DND-41 (cell line): Measurements from ENCODE around the gene CELF5.

Experiments used
- ATAC-seq: fragments of 200-7000 bp; cut with Tn5 transposase; 3 replicates; pipeline ENCODE4 v1.9.1; 2021; ENCODE audit warnings: low read depth; ENCODE audit not compliant: insufficient read depth
- DNase-seq: peaks from one replicate; pipeline ENCODE4 v3.0.0-alpha.2; 2020
- H2AFZ ChIP-seq: 2 replicates; pipeline ENCODE4 v1.6.0; 2012; ENCODE audit warnings: low read depth, low read length
- H3K27ac ChIP-seq: 2 replicates; pipeline ENCODE4 v1.5.1; 2012; ENCODE audit warnings: low read length, inconsistent platforms
- H3K27me3 ChIP-seq: fragments of 200-600 bp; sonication (generic); 2 replicates; pipeline ENCODE4 v1.6.0; 2012; ENCODE audit warnings: low read length, mild to moderate bottlenecking, inconsistent platforms; ENCODE audit not compliant: insufficient read depth, poor library complexity
- H3K36me3 ChIP-seq: 2 replicates; pipeline ENCODE4 v1.5.1; 2012; ENCODE audit warnings: low read length, inconsistent platforms; ENCODE audit not compliant: insufficient read depth
- H3K4me1 ChIP-seq: 2 replicates; pipeline ENCODE4 v1.5.1; 2012; ENCODE audit warnings: mild to moderate bottlenecking, low read length; ENCODE audit not compliant: insufficient read depth
- H3K4me2 ChIP-seq: 2 replicates; pipeline ENCODE4 v1.6.0; 2012; ENCODE audit warnings: mild to moderate bottlenecking, moderate library complexity, low read length, inconsistent platforms; ENCODE audit not compliant: insufficient read depth
- H3K4me3 ChIP-seq, 2 experiments: fragments of 200-600 bp in 1 of 2; shearing (Covaris generic) in 1 of 2; 2 replicates each; pipeline ENCODE4 v1.5.1; 2012 to 2016; ENCODE audit warnings: inconsistent platforms in 2 of 2, low read length in 2 of 2, mild to moderate bottlenecking in 2 of 2, low read depth in 1 of 2, moderate library complexity in 1 of 2
- H3K79me2 ChIP-seq: 2 replicates; pipeline ENCODE4 v1.6.0; 2012; ENCODE audit warnings: low read length, inconsistent platforms; ENCODE audit not compliant: insufficient read depth
- H3K9ac ChIP-seq: 2 replicates; pipeline ENCODE4 v1.6.0; 2012; ENCODE audit warnings: low read depth, mild to moderate bottlenecking, inconsistent platforms, low read length, moderate library complexity
- H3K9me3 ChIP-seq: 2 replicates; pipeline ENCODE4 v1.5.1; 2012; ENCODE audit warnings: low read length, moderate library complexity, mild to moderate bottlenecking, inconsistent platforms; ENCODE audit not compliant: insufficient read depth, severe bottlenecking
- H4K20me1 ChIP-seq: 2 replicates; pipeline ENCODE4 v1.6.0; 2012; ENCODE audit warnings: low read length; ENCODE audit not compliant: insufficient read depth
- CTCF ChIP-seq: IDR thresholded peaks from 2 replicates; pipeline ENCODE4 v1.5.1; 2012; ENCODE audit warnings: borderline replicate concordance, low read length, moderate library complexity, mild to moderate bottlenecking; ENCODE audit not compliant: poor library complexity, severe bottlenecking; ENCODE audit errors: extremely low read depth
- EZH2 ChIP-seq: IDR thresholded peaks from 3 replicates; pipeline ENCODE4 v1.6.1; 2012; ENCODE audit warnings: borderline replicate concordance, low read depth, mild to moderate bottlenecking, moderate library complexity, low read length, inconsistent platforms; ENCODE audit not compliant: severe bottlenecking

CELF5 gene

GRCh38 chr19:3265432-3265831 lies 41.0 kb downstream of the CELF5 start:
- no peak overlapping the region for H2AFZ ChIP-seq
- no peaks in the 10 kb centered on the region for H3K79me2 ChIP-seq
- TF ChIP-seq CTCF (no peak), EZH2 (no peak)
- no peaks in the 10 kb centered on the region for H3K4me1 ChIP-seq
- H3K27me3 ChIP-seq = no peaks in the 10 kb centered on the region
- ATAC-seq (no peak), DNase-seq (no peak)
- H3K36me3 ChIP-seq = no peaks in the 10 kb centered on the region
- H3K9ac ChIP-seq = no peak overlapping the region
- no peaks in the 10 kb centered on the region for H3K9me3 ChIP-seq
- no peak overlapping the region for H3K4me3 ChIP-seq
- no peaks in the 10 kb centered on the region; the same call in none of the 2 replicates for H4K20me1 ChIP-seq
- H3K4me2 ChIP-seq = no peak overlapping the region
- no peak overlapping the region for H3K27ac ChIP-seq

GRCh38 chr19:3266092-3266693 lies 41.7 kb downstream of the CELF5 start:
- Histone ChIP-seq H3K9ac (no peak overlapping the region), H3K27ac (no peak overlapping the region), H3K36me3 (no peaks in the 10 kb centered on the region), H3K27me3 (no peaks in the 10 kb centered on the region), H2AFZ (no peak overlapping the region), H3K4me3 (no peak overlapping the region), H4K20me1 (no peaks in the 10 kb centered on the region; the same call in none of the 2 replicates), H3K9me3 (no peaks in the 10 kb centered on the region), H3K4me2 (no peak overlapping the region), H3K4me1 (no peaks in the 10 kb centered on the region), H3K79me2 (no peaks in the 10 kb centered on the region)
- TF ChIP-seq CTCF (no peak), EZH2 (no peak)
- DNase-seq (no peak), ATAC-seq (no peak)

GRCh38 chr19:3266792-3267514 lies 42.5 kb downstream of the CELF5 start:
- no peak overlapping the region for H3K4me3 ChIP-seq
- no peaks in the 10 kb centered on the region; the same call in none of the 2 replicates for H4K20me1 ChIP-seq
- H3K4me1 ChIP-seq = no peaks in the 10 kb centered on the region
- ATAC-seq (no peak), DNase-seq (no peak)
- H3K79me2 ChIP-seq = no peaks in the 10 kb centered on the region
- H3K4me2 ChIP-seq = no peak overlapping the region
- no peak overlapping the region for H2AFZ ChIP-seq
- TF ChIP-seq EZH2 (no peak), CTCF (no peak)
- no peak overlapping the region for H3K9ac ChIP-seq
- H3K27ac ChIP-seq = no peak overlapping the region
- H3K9me3 ChIP-seq = no peaks in the 10 kb centered on the region
- no peaks in the 10 kb centered on the region for H3K36me3 ChIP-seq
- no peaks in the 10 kb centered on the region for H3K27me3 ChIP-seq
